Thymus (tissue), 14 donors: Measurements from ENCODE around the gene NETO1. TPM values are rescaled to one million over a fixed set of nuclear protein-coding genes. Genes with fewer than 3 reads are reported as not detected.
A peak's percentile ranks its signal among the peaks of the same experiment; 100 is the strongest.

Experiments
- DNase-seq, 9 donors: peaks; one replicate each; pipeline ENCODE4 v3.0.0-alpha.2; 2013; ENCODE audit warnings: low spot score in 9 of 9, low read depth in 6 of 9, missing footprints in 1 of 9
- H3K27ac ChIP-seq, 2 donors: one replicate each; pipeline ENCODE4 v1.5.1; 2013; ENCODE audit warnings: control low read depth in 1 of 2, low read depth in 1 of 2, low read length in 1 of 2, mild to moderate bottlenecking in 1 of 2, moderate library complexity in 1 of 2
- H3K27me3 ChIP-seq, 2 donors: one replicate each; pipeline ENCODE4 v1.5.1; 2013; ENCODE audit warnings: low read length in 1 of 2; ENCODE audit not compliant: control insufficient read depth in 2 of 2, insufficient read depth in 1 of 2
- H3K36me3 ChIP-seq, 2 donors: one replicate each; pipeline ENCODE4 v1.5.1; 2013; ENCODE audit warnings: low read length in 1 of 2, mild to moderate bottlenecking in 1 of 2, moderate library complexity in 1 of 2; ENCODE audit not compliant: control insufficient read depth in 2 of 2, insufficient read depth in 2 of 2
- H3K4me1 ChIP-seq, 2 donors: one replicate each; pipeline ENCODE4 v1.5.1; 2013; ENCODE audit warnings: low read length in 2 of 2; ENCODE audit not compliant: control insufficient read depth in 2 of 2, insufficient read depth in 2 of 2
- H3K4me3 ChIP-seq, 2 donors: one replicate each; pipeline ENCODE4 v1.5.1; 2013; ENCODE audit warnings: low read length in 2 of 2, control low read depth in 1 of 2, mild to moderate bottlenecking in 1 of 2
- H3K9me3 ChIP-seq, 2 donors: one replicate each; pipeline ENCODE4 v1.5.1; 2013; ENCODE audit warnings: low read length in 1 of 2, mild to moderate bottlenecking in 1 of 2; ENCODE audit not compliant: control insufficient read depth in 2 of 2, insufficient read depth in 1 of 2
- WGBS: extraction: QIAGEN DNeasy Blood & Tissue Kit; methylation state at CpG from one replicate; pipeline ENCODE4 v1.1.7; 2013; 5-methylcytosine and 5-hydroxymethylcytosine counted together
- long read RNA-seq, 10 donors: transcript quantifications; one replicate each; lab custom pipeline, GENCODE V29; 2026
- polyA plus RNA-seq: library from polyadenylated mRNA; stranded (reverse); fragments of 200-250 nt; gene quantifications from one replicate; pipeline ENCODE4 v1.2.3, GENCODE V29; 2013
- total RNA-seq: library from RNA; stranded (reverse); fragments of 120-200 nt; gene quantifications from one replicate; pipeline ENCODE4 v1.2.4, GENCODE V29; 2013
- donor health status: healthy.

The NETO1 gene
- total RNA-seq (0.33 TPM), polyA plus RNA-seq (2.1 TPM)
- long read RNA-seq, donor 1, result 0 reads
- long read RNA-seq, donor 2, result 0 reads
- long read RNA-seq, donor 3, result 0 reads
- long read RNA-seq, donor 4, result 0 reads
- long read RNA-seq, donor 5, result 0 reads
- long read RNA-seq, donor 6, result 0 reads
- long read RNA-seq, donor 7, result 0 reads
- long read RNA-seq, donor 8, result 0 reads
- long read RNA-seq, donor 9, result 0 reads
- long read RNA-seq, donor 10, result 0 reads

- DNase-seq, result peak in 2 of 9 donors; percentile 11 to 21
- Histone ChIP-seq H3K36me3 (no peaks in the 10 kb centered on the region), H3K27ac (no peak within 1 kb of the TSS), H3K27me3 (peaks cover 37 to 39% of the 10 kb centered on the region in 2 donors), H3K4me3 (peak within 1 kb of the TSS; percentile 34 to 53), H3K4me1 (peaks cover 0 to 18% of the 10 kb centered on the region in 2 donors), H3K9me3 (no peaks in the 10 kb centered on the region)
- 3% methylated on average over 83 of the region's 85 CpGs for WGBS
These were observed at the start of gene NETO1 for GRCh38 chr18:72867746-72868584. NETO1 (minus strand) TSS chr18:72867987; CDS start chr18:72867291, 696 bp downstream.

- no peak overlapping the region for H3K27ac ChIP-seq
- no peaks in the 10 kb centered on the region for H3K36me3 ChIP-seq
- H3K4me3 ChIP-seq, result no peak overlapping the region
- H3K9me3 ChIP-seq, result no peaks in the 10 kb centered on the region
- H3K4me1 ChIP-seq, result no peaks in the 10 kb centered on the region
- no peaks in the 10 kb centered on the region for H3K27me3 ChIP-seq
- DNase-seq, result no peak
- 92% methylated on average over 5 of the region's 5 CpGs for WGBS
These were observed 42.3 kb upstream of the NETO1 start for GRCh38 chr18:72910045-72910444.

GRCh38 chr18:72908181-72908580, 40.4 kb upstream of the NETO1 start:
- DNase-seq, result no peak
- 47% methylated on average over 2 of the region's 2 CpGs for WGBS
- Histone ChIP-seq H3K27ac (no peak overlapping the region), H3K36me3 (no peaks in the 10 kb centered on the region), H3K9me3 (no peaks in the 10 kb centered on the region), H3K4me1 (no peaks in the 10 kb centered on the region), H3K4me3 (no peak overlapping the region), H3K27me3 (no peaks in the 10 kb centered on the region)

DNA sequence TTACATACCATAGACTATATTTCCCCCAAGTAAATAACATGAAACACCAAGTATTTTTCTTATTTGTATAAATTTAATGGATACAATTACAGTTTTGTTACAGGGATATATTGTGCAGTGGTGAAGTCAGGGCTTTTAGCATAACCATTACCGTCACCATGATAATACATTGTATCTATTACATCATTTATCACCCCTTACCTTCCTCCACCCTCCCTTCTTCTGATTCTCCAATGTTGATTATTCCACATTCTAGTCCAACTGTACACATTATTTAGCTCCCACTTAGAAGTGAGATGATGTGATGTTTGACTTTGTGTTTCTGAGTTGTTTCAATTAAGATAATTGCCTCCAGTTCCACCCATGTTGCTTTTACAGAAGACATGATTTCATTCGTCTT, 35.2 kb upstream of the NETO1 start:
- Histone ChIP-seq H3K9me3 (no peaks in the 10 kb centered on the region), H3K27me3 (no peaks in the 10 kb centered on the region), H3K4me3 (no peak overlapping the region), H3K27ac (no peak overlapping the region), H3K36me3 (no peaks in the 10 kb centered on the region), H3K4me1 (no peaks in the 10 kb centered on the region)
- no peak for DNase-seq
- 94% methylated on average over 2 of the region's 2 CpGs for WGBS

GRCh38 chr18:72899338-72899737, 31.6 kb upstream of the NETO1 start:
- no peaks in the 10 kb centered on the region for H3K9me3 ChIP-seq
- no peak for DNase-seq
- 66% methylated on average over 4 of the region's 4 CpGs for WGBS
- no peaks in the 10 kb centered on the region for H3K36me3 ChIP-seq
- H3K4me3 ChIP-seq, result no peak overlapping the region
- no peak overlapping the region for H3K27ac ChIP-seq
- no peaks in the 10 kb centered on the region for H3K4me1 ChIP-seq
- no peaks in the 10 kb centered on the region for H3K27me3 ChIP-seq

DNA sequence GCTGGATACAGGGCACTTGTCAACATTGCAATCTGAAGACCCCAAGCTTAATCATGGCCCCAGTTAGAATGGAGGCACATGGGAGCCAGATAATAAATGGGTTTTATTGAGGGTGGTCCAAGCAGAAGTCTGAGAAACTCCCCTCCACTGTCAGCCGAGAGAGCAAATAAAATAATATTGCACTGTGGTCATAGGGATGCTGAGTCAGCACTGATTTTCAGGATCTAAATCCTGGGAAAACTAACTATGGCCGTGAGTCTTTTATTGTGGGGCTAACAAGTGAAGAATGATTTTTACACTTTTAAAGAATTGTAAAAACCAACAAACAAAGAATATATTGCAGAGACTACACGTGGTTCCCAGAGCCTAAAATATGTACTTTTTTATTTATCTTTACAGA, 31.1 kb upstream of the NETO1 start:
- Histone ChIP-seq H3K27me3 (no peaks in the 10 kb centered on the region), H3K36me3 (no peaks in the 10 kb centered on the region), H3K4me3 (no peak overlapping the region), H3K27ac (no peak overlapping the region), H3K9me3 (no peaks in the 10 kb centered on the region), H3K4me1 (no peaks in the 10 kb centered on the region)
- DNase-seq, result no peak
- WGBS, result 79% methylated on average over 3 of the region's 3 CpGs

- H3K4me1 ChIP-seq, result no peaks in the 10 kb centered on the region
- no peak overlapping the region for H3K4me3 ChIP-seq
- H3K9me3 ChIP-seq, result no peaks in the 10 kb centered on the region
- WGBS, result 80% methylated on average over 2 of the region's 2 CpGs
- no peak overlapping the region for H3K27ac ChIP-seq
- H3K27me3 ChIP-seq, result no peaks in the 10 kb centered on the region
- no peak for DNase-seq
- H3K36me3 ChIP-seq, result no peaks in the 10 kb centered on the region
These were observed 27.8 kb upstream of the NETO1 start for GRCh38 chr18:72895548-72895947.

DNA sequence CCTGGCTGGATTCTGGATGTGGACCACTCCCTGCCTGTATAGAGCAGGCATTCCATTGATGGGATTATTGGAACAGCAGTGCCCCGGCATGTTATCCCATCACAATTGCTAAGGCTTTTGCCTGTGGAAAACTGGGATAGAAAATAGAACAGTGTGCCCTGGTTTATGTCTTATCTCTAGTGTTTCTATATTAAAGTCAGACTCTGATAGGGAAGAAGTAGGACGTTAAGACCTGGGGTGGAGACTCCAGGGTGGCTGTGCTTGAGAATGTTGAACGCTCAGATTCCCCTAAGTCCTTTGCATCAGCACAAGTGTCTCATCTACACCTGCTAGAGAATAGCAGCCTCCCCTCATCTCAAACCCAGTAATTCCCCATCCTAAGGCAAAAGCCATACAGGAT, 10.8 kb upstream of the NETO1 start:
- no peak overlapping the region for H3K4me3 ChIP-seq
- no peak overlapping the region for H3K27ac ChIP-seq
- no peaks in the 10 kb centered on the region for H3K27me3 ChIP-seq
- H3K36me3 ChIP-seq, result no peaks in the 10 kb centered on the region
- DNase-seq, result no peak
- 91% methylated on average over 3 of the region's 3 CpGs for WGBS
- H3K4me1 ChIP-seq, result no peaks in the 10 kb centered on the region
- no peaks in the 10 kb centered on the region for H3K9me3 ChIP-seq

DNA sequence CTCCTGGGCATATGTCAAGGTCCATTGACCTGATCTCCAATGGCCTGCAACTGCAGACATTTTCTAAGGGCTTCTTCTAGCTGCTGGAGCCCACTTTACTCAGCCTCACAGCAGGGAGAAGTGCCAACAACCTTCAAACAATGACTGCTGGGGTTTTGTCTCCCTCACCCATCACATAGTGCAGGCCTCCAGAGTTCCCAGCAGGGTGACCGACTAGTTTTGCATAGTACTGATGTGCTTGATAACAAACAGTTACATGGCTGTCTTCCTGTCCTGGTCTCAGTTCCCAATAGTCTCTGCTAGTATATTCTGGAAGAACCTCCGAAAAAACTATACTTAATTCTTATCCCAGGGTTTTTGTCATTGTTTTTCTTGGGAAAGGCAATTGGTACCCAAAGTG, 10.4 kb upstream of the NETO1 start:
- WGBS, result 79% methylated on average over 2 of the region's 2 CpGs
- no peak for DNase-seq
- Histone ChIP-seq H3K27me3 (no peaks in the 10 kb centered on the region), H3K36me3 (no peaks in the 10 kb centered on the region), H3K4me1 (no peaks in the 10 kb centered on the region), H3K9me3 (no peaks in the 10 kb centered on the region), H3K4me3 (no peak overlapping the region), H3K27ac (no peak overlapping the region)
